A549 treated with ZK216348 at 1 μM for 4 hours (cell line): Measurements from ENCODE around the gene LRRC8C. TPM values are rescaled to one million over a fixed set of nuclear protein-coding genes. Genes with fewer than 3 reads are reported as not detected.

Experiments
- total RNA-seq: library from RNA; stranded (reverse); fragments of 200-300 nt; extraction: Qiagen RNA extraction; gene quantifications from 5 replicates; pipeline ENCODE4 v1.2.3, GENCODE V29; 2022; ENCODE audit warnings: low read depth

LRRC8C gene
- 7.6 to 14.7 TPM (median 12.3 TPM) in 5 replicates for total RNA-seq

DNA sequence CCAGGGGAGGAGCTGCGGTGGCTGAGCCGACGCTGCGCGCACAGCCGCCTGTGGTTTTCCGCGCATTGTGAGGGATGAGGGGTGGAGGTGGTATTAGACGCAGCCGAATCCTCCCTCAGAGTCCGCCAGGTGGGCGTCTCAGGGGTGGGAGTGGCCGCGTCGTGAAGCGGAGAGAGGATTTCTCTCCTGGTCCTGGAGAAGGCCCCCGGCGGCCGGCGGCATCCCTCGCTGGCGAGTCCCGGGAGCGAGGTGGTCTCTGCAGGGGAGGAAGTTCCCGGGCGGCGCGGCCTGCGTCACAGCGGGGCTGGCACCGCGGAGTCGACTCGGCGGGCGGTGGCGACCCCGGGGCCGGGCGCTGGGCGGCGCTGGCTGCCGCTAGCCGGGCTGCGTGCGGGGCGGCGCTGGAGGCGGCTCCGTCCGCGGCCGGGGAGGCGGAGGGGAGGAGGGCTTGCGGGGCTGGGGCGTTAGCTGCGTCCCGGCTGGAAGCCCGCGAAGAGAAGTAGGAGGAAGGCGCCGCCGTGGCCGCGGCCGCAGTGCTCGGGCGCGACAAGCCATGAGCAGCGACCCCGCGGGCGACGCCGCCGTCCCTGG, at the start of gene LRRC8C:
Gene LRRC8C (plus strand): TSS at position 464 of the 591 bp plus-strand sequence. CDS start 53,354 bp downstream, outside the sequence.

Other genes starting within 250 kb of the LRRC8C start
- gene LRRC8B, start 108.3 kb upstream of the LRRC8C start, total RNA-seq, result 2.8 to 5.4 TPM (median 4.0 TPM) in 5 replicates
- gene LRRC8D, start 187.9 kb downstream of the LRRC8C start, total RNA-seq, result 28.2 to 42.9 TPM (median 37.0 TPM) in 5 replicates